ENCODE data around the gene APBA2.

The APBA2 gene

DNA sequence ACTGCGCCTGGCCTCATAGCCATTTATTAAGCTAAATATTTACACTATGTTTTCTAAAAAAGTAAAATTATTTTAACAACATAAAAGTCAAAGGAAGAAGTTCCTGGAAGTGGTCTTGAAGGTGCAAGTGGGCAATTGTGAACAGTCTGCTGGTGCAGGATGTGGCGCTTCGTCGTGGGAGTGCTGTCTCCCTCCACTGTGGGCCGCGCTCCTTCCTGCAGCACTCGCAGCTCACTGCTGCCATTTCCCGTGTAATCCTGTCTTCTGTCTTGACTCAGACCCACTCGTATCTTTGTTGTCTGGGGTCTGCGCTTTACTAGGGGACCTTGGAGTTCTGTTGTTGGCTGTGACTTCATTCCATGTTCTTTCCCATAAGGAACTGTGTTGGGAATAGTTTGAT is 56.3 kb downstream of the APBA2 start:
- DNase-seq, result no peak

- DNase-seq, result no peak
Measured at GRCh38 chr15:28942571-28942970, 56.8 kb downstream of the APBA2 start.

- DNase-seq, result no peak
Measured at GRCh38 chr15:28943146-28943545, 57.4 kb downstream of the APBA2 start.

DNA sequence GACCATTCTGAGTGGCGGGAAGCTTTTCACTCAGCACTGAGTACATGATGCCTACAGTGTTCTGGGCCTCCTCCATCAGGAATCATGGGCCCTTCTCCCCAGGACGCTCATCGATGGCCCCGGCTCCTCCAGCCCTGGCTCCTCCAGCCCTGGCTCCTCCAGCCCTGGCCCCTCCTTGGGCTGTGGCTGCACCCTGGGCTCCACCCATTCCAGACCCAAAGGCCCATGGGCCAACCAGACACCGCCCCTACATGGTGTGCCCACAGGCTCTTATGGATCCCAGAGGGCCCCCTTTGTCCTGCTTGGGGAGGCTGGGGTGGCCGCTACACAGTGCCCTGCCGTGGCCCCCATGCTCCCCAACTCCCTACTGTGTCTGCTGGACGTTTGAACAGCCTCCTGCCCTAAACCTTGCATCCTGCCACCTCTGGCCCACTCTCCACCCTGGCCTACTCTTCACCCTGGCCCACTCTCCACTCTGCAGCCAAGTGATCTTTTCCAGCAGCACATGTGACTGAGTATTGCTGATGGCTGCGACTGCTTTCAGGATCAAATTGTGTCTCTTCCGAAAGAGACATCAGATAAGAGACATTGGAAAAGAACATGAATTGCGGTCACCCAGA is 57.9 kb downstream of the APBA2 start:
- no peak for DNase-seq

DNA sequence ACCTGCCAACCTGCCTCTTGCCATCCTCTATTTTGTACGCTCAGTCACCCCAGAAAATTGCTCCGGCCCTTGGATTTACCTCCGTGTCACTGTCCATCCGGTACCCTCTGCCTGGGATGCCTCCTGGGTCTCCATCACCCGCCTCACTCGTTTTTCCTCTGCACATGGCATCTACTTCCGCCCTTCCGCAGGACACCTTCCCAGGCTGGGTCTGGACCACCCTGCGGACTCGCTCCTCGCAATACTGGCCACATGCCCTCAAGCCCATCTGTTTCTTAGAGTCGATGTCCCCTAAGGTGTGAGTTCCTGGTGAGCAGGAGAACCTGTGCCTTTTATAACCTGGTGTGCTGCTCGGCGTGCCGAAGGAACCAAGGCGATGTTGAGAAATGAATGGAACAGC is 58.5 kb downstream of the APBA2 start:
- no peak for DNase-seq

DNA sequence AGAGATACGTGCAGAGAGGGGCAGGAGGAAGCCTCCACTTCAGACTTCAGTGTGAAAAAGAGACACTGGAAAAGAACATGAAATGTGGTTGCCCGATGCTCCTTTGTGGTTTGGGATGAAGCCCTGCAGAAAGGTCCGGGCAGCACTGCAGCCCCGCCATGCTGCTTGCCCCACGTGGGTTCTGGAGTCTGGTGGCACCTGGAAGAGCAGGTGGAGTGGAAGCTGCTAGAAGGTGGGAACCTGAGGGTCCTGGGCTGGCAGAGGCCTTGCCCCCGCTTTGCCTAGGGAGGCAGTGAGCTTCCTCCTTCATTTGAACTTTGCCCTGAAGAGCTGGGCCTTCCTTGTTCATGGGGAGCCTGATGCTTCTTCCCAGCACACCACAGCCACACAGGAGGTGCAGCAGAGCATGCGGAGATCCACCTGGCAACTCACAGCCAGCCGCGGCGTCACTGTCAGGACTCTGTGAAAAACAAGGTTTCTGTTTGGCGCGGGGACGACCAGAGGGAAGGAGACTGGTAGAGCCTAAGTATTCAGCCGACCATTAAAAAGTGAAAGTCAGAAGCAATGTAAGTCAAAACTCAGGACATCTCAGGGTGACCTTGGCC is 59.0 kb downstream of the APBA2 start:
- DNase-seq, result no peak

DNA sequence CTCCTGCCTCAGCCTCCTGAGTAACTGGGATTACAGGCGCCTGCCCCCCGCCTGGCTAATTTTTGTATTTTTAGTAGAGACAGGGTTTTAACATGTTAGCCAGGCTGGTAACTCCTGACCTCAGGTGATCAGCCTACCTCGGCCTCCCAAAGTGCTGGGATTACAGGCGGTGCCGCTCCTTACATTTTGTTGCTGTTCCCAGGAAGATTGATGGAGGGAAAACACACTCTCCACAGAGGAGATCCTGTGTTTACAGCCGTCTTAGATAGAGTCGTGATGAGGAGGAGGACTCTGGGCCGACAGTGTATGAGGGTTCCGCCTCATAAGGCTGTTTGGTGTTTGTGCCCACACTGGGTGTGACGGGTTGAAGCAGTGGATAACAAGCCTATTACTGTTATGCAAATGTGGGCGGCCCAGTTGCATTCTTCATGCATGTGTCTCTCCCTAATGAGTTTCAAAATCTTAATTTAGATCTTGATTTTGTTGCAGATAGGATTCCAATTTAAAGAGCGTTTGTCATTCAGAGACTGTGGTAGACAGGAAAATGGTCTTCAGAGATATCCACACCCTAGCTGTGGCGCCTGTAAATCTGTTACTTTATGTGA is 60.0 kb downstream of the APBA2 start:
- no peak for DNase-seq

DNA sequence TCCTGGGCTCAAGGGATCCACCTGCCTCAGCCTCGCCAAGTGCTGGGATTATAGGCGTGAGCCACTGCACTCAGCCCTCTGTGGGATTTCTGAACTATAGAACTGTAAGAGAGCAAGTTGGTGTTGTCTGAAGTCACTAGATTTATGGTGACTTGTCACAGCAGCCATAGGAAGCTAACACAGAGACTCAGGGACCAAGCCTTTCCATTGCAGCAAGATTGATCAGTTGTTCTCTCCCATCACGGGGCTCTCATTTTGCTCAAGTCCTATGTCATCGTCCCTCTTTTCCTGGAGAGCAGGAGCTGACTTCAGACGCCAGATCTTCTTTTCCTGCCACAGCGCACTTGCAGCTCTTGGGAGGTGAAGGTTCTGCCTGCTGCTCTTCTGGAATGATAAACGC is 61.0 kb downstream of the APBA2 start:
- no peak for DNase-seq

DNA sequence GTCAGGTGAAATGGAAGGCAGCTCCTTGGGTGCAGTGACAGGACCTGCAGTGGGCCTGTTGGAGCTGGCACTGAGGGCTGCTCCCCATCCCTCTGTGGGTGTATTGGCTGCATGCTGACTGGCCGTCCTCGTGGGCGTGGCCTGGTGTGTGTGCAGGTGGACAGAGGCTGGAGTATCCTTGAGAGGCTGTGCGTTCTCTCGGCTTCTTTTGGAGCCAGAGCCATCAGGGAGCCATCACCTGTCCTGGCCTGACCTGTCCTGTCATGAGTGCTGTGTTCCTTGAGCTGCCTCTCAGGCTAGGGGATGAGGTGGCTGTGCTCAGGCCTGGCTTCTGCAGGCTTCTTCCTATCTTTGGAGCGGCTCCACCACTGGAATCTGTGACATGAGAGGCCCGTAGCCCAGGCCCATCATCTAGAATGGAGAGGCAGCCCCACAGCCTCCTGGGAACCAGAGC is 61.5 kb downstream of the APBA2 start:
- no peak for DNase-seq

DNA sequence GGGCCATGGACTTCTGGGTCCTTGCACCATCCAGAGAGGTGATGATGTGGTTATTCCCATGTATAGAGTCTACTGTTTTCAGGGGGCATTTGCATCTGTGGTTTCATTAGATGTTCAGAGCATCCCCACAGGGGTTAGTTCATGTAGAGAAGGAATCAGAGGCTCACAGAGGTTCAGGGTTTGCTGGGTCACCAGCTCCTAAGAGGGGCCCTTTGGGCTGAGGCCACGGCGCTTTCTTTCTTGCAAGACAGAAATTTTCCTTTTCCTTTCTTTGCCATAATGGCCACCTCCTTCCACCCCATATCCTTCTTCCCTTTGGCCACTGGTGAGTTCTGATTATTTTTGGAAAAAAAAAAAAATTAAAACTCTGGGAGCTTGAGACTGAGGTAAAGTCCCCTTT is 62.3 kb downstream of the APBA2 start:
- no peak for DNase-seq

GRCh38 chr15:28950916-28951315 is 65.1 kb downstream of the APBA2 start:
- no peak for DNase-seq

DNA sequence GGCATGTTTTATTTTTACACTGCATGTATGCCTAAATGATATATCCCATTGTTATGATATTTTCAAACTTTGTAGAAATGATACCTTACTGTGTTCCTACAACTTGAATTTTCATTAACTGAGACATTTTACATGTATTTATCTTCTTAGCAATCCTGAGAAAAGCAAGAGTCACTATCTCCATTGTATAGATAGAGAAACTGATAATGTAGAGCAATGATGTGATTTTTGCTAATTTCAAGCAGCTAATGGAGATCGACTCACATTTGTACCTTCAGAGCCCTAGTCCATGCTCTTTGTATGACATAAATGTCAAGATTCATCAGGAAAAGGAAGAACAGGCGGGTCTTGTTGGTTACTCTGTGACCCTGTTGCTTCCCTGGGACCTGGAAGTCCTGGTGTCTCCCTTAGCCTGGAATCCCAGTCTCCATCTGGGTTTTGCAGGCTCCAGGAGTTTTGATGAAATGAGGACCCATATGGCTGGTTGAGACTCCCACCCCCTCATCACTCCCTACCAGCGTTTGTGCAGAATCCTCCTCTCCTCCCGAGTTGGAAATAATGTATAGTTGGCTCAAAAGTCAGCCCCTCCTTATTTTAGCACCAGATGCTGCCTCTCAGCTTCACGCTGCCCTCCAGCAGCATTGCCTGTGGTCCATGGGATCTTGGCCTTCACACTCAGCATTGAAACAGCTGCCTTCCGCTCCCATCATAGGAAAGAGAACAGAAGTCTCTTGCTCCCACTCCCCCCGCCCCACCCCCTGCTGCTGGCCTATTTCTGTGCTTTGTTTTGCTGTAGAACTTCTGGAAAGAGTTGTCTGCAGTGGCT is 67.1 kb downstream of the APBA2 start:
- DNase-seq, result no peak

DNA sequence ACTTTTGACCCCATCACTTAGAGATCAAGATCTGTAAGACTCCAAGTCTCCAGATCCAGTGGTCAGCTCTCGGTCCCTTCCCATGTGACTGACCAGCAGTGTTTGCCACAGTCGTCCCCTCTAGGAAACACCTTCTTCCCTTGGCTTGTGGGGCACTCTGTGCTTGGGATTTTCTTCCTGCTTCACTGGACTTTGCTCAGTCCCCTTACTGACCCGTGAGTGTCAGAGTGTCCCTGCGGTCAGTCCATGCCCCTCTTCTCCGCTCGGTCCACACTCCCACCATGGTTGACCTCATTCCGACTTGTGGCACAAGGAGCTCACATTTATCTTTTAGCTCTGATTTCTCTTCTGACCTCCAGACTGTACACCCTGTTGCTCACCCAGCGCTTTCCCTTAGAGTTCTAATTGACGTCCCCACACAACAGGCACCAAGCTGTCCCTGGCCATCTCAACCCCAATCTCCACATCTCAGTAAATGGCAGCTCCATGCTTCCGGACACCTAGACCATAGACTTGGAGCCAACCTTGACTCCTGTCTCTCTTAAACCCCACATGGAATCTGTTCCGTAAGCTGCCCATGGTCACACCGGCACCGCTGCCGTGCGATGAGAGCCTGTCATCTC is 67.9 kb downstream of the APBA2 start:
- DNase-seq, result no peak

- no peak for DNase-seq
Measured at GRCh38 chr15:28954466-28955159, 68.8 kb downstream of the APBA2 start.

GRCh38 chr15:28955160-28955992 is 69.6 kb downstream of the APBA2 start:
- DNase-seq, result peak; percentile 63

- peak; percentile 25 for DNase-seq
Measured at GRCh38 chr15:28955993-28956421, 70.2 kb downstream of the APBA2 start.

- DNase-seq, result no peak
Measured at GRCh38 chr15:28956491-28956890, 70.7 kb downstream of the APBA2 start.

- no peak for DNase-seq
Measured at GRCh38 chr15:28957606-28958498, 72.1 kb downstream of the APBA2 start.

- DNase-seq, result no peak
Measured at GRCh38 chr15:28959326-28959725, 73.6 kb downstream of the APBA2 start.

GRCh38 chr15:28960979-28961378 is 75.2 kb downstream of the APBA2 start:
- peak; percentile 58 for DNase-seq

GRCh38 chr15:28961391-28961790 is 75.6 kb downstream of the APBA2 start:
- no peak for DNase-seq
